B cell (primary cell): ENCODE data around the gene PTPRM. TPM values are rescaled to one million over a fixed set of nuclear protein-coding genes. Genes with fewer than 3 reads are reported as not detected.

Experiments used
- ATAC-seq: fragments of 200-7000 bp; cut with Tn5 transposase; one replicate; pipeline ENCODE4 v1.10.0; 2021; ENCODE audit warnings: low read depth, mild to moderate bottlenecking, moderate number of reproducible peaks, moderate library complexity
- CTCF ChIA-PET: fragments of 350-600 bp; sonication (Branson Sonifier 250); formaldehyde crosslinking; loops from one replicate; lab custom pipeline; 2021; ENCODE audit warnings: antibody characterized with exemption, inconsistent platforms; lab: Charles Lee
- POLR2A ChIA-PET: fragments of 350-600 bp; sonication (Branson Sonifier 250); formaldehyde crosslinking; loops from one replicate; lab custom pipeline; 2021; ENCODE audit warnings: antibody characterized with exemption; lab: Charles Lee
- DNase-seq: peaks from one replicate; pipeline ENCODE4 v3.0.0; 2013
- H2AFZ ChIP-seq: 2 replicates; pipeline ENCODE4 v1.6.1; 2012; ENCODE audit warnings: mild to moderate bottlenecking, low read depth, low read length; ENCODE audit not compliant: insufficient read depth, poor library complexity, severe bottlenecking
- H3K27ac ChIP-seq, 2 donors: 1 replicate in 1 of 2; 2 replicates in 1 of 2; pipeline ENCODE4 v1.5.1; 2012 to 2013; ENCODE audit warnings: low read length in 2 of 2, mild to moderate bottlenecking in 2 of 2, moderate library complexity in 1 of 2
- H3K27me3 ChIP-seq, 4 experiments: fragments of 200-600 bp in 1 of 4; sonication (generic) in 1 of 4; replicated peaks in 1 of 4; 1 replicate in 2 of 4; 2 replicates in 2 of 4; pipeline versions ENCODE4 v1.6.1 to v1.7.0; 2013 to 2016; ENCODE audit warnings: low read length in 3 of 4, mild to moderate bottlenecking in 2 of 4, mixed read lengths in 1 of 4, moderate library complexity in 1 of 4; ENCODE audit not compliant: insufficient read depth in 4 of 4, control insufficient read depth in 3 of 4; ENCODE audit errors: control extremely low read depth in 1 of 4
- H3K36me3 ChIP-seq, 2 experiments: replicated peaks in 1 of 2; 1 replicate in 1 of 2; 2 replicates in 1 of 2; pipeline versions ENCODE4 v1.6.1 to v1.7.1; 2013; ENCODE audit warnings: low read length in 1 of 2; ENCODE audit not compliant: insufficient read depth in 2 of 2, control insufficient read depth in 1 of 2; ENCODE audit errors: control extremely low read depth in 1 of 2, extremely low read depth in 1 of 2
- H3K4me1 ChIP-seq, 2 donors: fragments of 200-600 bp in 1 of 2; sonication (generic) in 1 of 2; 1 replicate in 1 of 2; 2 replicates in 1 of 2; pipeline versions ENCODE4 v1.5.1 to v1.6.1; 2013 to 2017; ENCODE audit warnings: low read length in 2 of 2; ENCODE audit not compliant: control insufficient read depth in 2 of 2, insufficient read depth in 2 of 2
- H3K4me2 ChIP-seq: replicated peaks from 2 replicates; pipeline ENCODE3; 2012; ENCODE audit warnings: mild to moderate bottlenecking, low read depth, low read length; ENCODE audit not compliant: poor library complexity, severe bottlenecking
- H3K4me3 ChIP-seq, 5 experiments: fragments of 200-600 bp in 1 of 5; sonication (generic) in 1 of 5; 1 replicate in 3 of 5; 2 replicates in 2 of 5; pipeline versions ENCODE4 v1.5.1 to v1.7.0; 2011 to 2016; ENCODE audit warnings: low read length in 4 of 5, mild to moderate bottlenecking in 4 of 5, low read depth in 2 of 5, control low read depth in 1 of 5, moderate library complexity in 1 of 5; ENCODE audit not compliant: insufficient read depth in 1 of 5; ENCODE audit errors: control extremely low read depth in 1 of 5, extremely low read depth in 1 of 5
- H3K79me2 ChIP-seq: fragments of 200-600 bp; sonication (generic); one replicate; pipeline ENCODE4 v1.6.0; 2016; ENCODE audit warnings: low read length; ENCODE audit not compliant: control insufficient read depth, insufficient read depth
- H3K9ac ChIP-seq: fragments of 200-600 bp; sonication (generic); 2 replicates; pipeline ENCODE4 v1.6.1; 2017; ENCODE audit warnings: mild to moderate bottlenecking, low read length, moderate library complexity
- H3K9me3 ChIP-seq, 3 donors: one replicate each; pipeline versions ENCODE4 v1.6.1 to v1.7.1; 2013; ENCODE audit warnings: low read length in 2 of 3; ENCODE audit not compliant: control insufficient read depth in 2 of 3, insufficient read depth in 1 of 3; ENCODE audit errors: control extremely low read depth in 1 of 3
- H4K20me1 ChIP-seq: 2 replicates; pipeline ENCODE4 v1.6.0; 2012; ENCODE audit warnings: mild to moderate bottlenecking, low read length; ENCODE audit not compliant: insufficient read depth, control insufficient read depth, poor library complexity, severe bottlenecking
- H3K27ac Mint-ChIP-seq: one replicate; pipeline ENCODE4 v1.8.0; 2021; ENCODE audit warnings: mixed read lengths
- H3K27me3 Mint-ChIP-seq: one replicate; pipeline ENCODE4 v1.8.0; 2021; ENCODE audit warnings: mixed read lengths
- H3K4me1 Mint-ChIP-seq: one replicate; pipeline ENCODE4 v1.8.0; 2021; ENCODE audit warnings: mixed read lengths
- H3K4me3 Mint-ChIP-seq: one replicate; pipeline ENCODE4 v1.8.0; 2021; ENCODE audit warnings: mixed read lengths
- H3K9me3 Mint-ChIP-seq: one replicate; pipeline ENCODE4 v1.8.0; 2022; ENCODE audit warnings: mixed read lengths; ENCODE audit not compliant: insufficient read depth
- CTCF ChIP-seq: fragments of 200-600 bp; IDR thresholded peaks from one replicate; pipeline ENCODE4 v1.8.0; 2022; ENCODE audit warnings: antibody characterized with exemption, mild to moderate bottlenecking
- EZH2 ChIP-seq: IDR thresholded peaks from 2 replicates; pipeline ENCODE4 v1.6.1; 2012; ENCODE audit warnings: borderline replicate concordance, low read depth, mild to moderate bottlenecking, moderate library complexity, low read length; ENCODE audit not compliant: insufficient read depth, poor library complexity, severe bottlenecking
- WGBS: methylation state at CpG from one replicate; pipeline ENCODE4 v1.1.5; 2013; ENCODE audit warnings: missing lambda C conversion rate; ENCODE audit not compliant: insufficient coverage; 5-methylcytosine and 5-hydroxymethylcytosine counted together
- intact Hi-C: fragments of 100-400 bp; cut with micrococcal nuclease; formaldehyde crosslinking; loops from one replicate; pipeline ENCODE4 v1.10.0; 2022
- polyA plus RNA-seq: library from polyadenylated mRNA; depleted of rRNA; stranded (reverse); fragments of >200 nt; gene quantifications from 2 replicates; pipeline ENCODE4 v1.2.3, GENCODE V29; 2012
- total RNA-seq, 2 donors: library from RNA; stranded (reverse); fragments of 120-200 nt in 1 of 2; gene quantifications; 1 replicate in 1 of 2; 2 replicates in 1 of 2; pipeline versions ENCODE4 v1.2.3 to v1.2.4, GENCODE V29; 2013 to 2022

The PTPRM gene
- total and polyA plus RNA-seq, 2 donors (not counting 1 experiment from before 2014, with no cell fraction given): 0.20 to 0.89 TPM

DNA sequence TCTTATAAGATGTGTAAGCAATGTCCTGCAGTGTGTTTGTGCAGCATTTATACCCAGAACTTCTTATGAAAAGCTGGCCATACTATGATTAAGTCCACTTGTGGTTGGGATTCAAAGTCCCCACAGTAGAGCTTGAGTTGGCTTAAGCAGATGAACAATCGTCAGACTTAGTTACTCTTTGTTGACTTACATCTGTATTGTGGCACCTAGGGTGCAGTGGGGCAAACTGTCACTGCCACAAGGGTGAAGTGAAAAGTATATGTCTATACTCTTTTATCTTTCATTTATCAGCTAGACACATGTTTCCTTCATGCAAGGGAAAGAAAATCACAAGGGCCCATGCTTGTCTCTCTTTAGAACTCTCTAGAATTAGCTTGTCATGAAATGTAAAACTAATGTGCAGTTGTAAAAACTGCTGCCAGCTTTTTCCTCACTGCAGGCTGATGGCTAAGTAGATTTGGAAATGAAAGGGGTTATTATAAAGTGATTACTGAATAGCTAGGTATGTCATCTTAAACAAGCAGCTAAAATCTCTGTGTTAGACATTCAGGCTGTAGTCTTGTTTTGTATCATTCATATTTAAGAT lies 474.5 kb downstream of the PTPRM start:
- no peaks in the 10 kb centered on the region for H4K20me1 ChIP-seq
- POLR2A ChIA-PET: no interaction called here
- TF ChIP-seq EZH2: no peak
- no peak for TF ChIP-seq CTCF
- no peaks in the 10 kb centered on the region for H3K27me3 Mint-ChIP-seq
- no peak for ATAC-seq
- no peak overlapping the region for H3K27ac Mint-ChIP-seq
- WGBS: 100% methylated on average over 1 of the region's 1 CpG
- no peak overlapping the region for H3K4me2 ChIP-seq
- intact Hi-C loops: no loop called here
- no peaks in the 10 kb centered on the region for H3K4me1 ChIP-seq
- no peaks in the 10 kb centered on the region for H3K79me2 ChIP-seq
- no peaks in the 10 kb centered on the region for H3K9me3 Mint-ChIP-seq
- no peak overlapping the region for H3K27ac ChIP-seq
- no peak for DNase-seq
- no peak overlapping the region for H3K9ac ChIP-seq
- no peaks in the 10 kb centered on the region for H3K4me1 Mint-ChIP-seq
- CTCF ChIA-PET: no interaction called here
- no peak overlapping the region for H3K4me3 ChIP-seq
- no peaks in the 10 kb centered on the region for H3K9me3 ChIP-seq
- H3K36me3 ChIP-seq: no peaks in the 10 kb centered on the region
- no peak overlapping the region for H2AFZ ChIP-seq
- H3K4me3 Mint-ChIP-seq: no peak overlapping the region
- no peaks in the 10 kb centered on the region for H3K27me3 ChIP-seq

DNA sequence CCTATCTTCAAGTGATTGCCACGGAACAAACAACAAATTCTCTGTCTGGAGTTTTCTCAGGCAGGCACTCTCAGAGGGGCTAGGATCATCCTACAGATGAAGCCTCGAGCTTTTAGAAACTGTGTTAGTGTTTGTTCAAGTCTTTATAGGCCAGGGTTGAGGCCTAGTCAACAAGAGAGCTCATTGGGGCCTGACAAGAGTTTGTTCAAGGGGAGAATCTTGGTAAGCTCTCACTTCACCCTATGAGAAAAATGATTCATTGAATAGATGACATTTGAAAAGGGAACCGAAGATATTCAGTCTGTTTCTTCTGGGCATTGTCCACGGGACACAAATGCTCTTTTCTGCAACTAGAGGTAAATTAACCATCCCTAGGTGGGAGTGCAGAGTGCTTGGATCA lies 476.9 kb downstream of the PTPRM start:
- Mint-ChIP-seq H3K9me3 (no peaks in the 10 kb centered on the region), H3K27me3 (no peaks in the 10 kb centered on the region), H3K4me1 (no peaks in the 10 kb centered on the region), H3K4me3 (no peak overlapping the region), H3K27ac (no peak overlapping the region)
- ChIA-PET POLR2A (no interaction called here), CTCF (interaction anchor here (1.2 kb wide), 1 partner anchor 9 kb away, joined by 3 read pairs; no protein-coding TSS in a partner anchor)
- ATAC-seq (no peak), DNase-seq (no peak)
- Histone ChIP-seq H3K9me3 (no peaks in the 10 kb centered on the region), H3K27me3 (no peaks in the 10 kb centered on the region), H3K27ac (no peak overlapping the region), H2AFZ (no peak overlapping the region), H3K4me2 (no peak overlapping the region), H3K9ac (no peak overlapping the region), H3K4me3 (no peak overlapping the region), H3K79me2 (no peaks in the 10 kb centered on the region), H4K20me1 (no peaks in the 10 kb centered on the region), H3K36me3 (no peaks in the 10 kb centered on the region), H3K4me1 (no peaks in the 10 kb centered on the region)
- intact Hi-C loops: no loop called here
- no peak for TF ChIP-seq CTCF
- TF ChIP-seq EZH2: no peak
- WGBS: 95% methylated on average over 2 of the region's 4 CpGs
